Measurements from ENCODE around the gene SARNP. TPM values are rescaled to one million over a fixed set of nuclear protein-coding genes. Genes with fewer than 3 reads are reported as not detected.
A peak's percentile ranks its signal among the peaks of the same experiment; 100 is the strongest.

The SARNP gene
- total RNA-seq, 4 donors from 2014 or later = 46.5 to 66.2 (median 62.8) TPM

DNA sequence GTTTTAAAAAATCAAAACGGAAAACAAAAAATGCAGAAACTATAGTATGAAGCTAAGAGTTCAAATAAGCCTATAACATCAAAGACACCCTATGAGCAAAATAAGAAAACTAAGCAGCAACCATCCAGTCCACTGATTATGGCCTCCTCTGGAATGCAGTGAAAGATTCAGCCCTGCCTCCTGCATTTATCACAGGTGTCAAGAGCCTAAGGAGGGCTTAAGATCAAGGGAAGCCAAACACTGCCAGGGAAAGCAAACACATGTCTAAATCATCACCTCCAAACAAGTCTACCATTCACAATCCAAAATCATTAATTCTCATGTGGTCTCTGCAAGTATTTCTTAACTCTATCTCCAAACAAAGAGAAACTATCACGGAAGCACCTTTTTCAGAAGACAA is 28.4 kb downstream of the SARNP start:
- TF ChIP-seq, protein P1, sequence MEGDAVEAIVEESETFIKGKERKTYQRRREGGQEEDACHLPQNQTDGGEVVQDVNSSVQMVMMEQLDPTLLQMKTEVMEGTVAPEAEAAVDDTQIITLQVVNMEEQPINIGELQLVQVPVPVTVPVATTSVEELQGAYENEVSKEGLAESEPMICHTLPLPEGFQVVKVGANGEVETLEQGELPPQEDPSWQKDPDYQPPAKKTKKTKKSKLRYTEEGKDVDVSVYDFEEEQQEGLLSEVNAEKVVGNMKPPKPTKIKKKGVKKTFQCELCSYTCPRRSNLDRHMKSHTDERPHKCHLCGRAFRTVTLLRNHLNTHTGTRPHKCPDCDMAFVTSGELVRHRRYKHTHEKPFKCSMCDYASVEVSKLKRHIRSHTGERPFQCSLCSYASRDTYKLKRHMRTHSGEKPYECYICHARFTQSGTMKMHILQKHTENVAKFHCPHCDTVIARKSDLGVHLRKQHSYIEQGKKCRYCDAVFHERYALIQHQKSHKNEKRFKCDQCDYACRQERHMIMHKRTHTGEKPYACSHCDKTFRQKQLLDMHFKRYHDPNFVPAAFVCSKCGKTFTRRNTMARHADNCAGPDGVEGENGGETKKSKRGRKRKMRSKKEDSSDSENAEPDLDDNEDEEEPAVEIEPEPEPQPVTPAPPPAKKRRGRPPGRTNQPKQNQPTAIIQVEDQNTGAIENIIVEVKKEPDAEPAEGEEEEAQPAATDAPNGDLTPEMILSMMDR (IDR thresholded peaks at IDR 0.05 in 4 of 5, conservative IDR thresholded peaks at IDR 0.05 in 1 of 5) = no peak
- no peak for TF ChIP-seq POLR2A (IDR thresholded peaks at IDR 0.05)

DNA sequence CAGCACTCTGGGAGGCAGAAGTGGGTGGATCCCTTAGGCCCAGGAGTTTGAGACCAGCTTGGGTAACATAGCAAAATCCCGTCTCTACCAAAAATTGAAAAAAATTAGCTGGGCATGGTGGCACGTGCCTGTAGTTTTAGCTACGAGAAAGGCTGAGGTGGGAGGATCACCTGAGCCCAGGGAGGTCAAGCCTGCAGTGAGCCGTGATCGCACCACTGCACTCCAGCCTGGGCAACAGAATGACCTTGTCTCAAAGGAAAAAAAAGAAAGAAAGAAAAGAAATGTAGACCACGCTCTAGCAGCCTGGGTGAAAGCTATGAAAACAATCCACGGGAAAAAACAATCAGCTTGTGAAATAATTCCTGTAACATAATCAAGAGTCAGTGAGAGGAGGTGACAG is 29.0 kb downstream of the SARNP start:
- no peak overlapping the region for H3K27ac ChIP-seq
- TF ChIP-seq, protein P1 (IDR thresholded peaks at IDR 0.05 in 4 of 5, conservative IDR thresholded peaks at IDR 0.05 in 1 of 5) = no peak
- no peak for TF ChIP-seq POLR2A (IDR thresholded peaks at IDR 0.05)
- no peak overlapping the region for H3K4me3 ChIP-seq
- ATAC-seq (no peak), DNase-seq (no peak)
- no peaks in the 10 kb centered on the region for H3K4me1 ChIP-seq
- no peaks in the 10 kb centered on the region for H3K27me3 ChIP-seq
- H3K9me3 ChIP-seq = no peaks in the 10 kb centered on the region
- peaks cover 3 to 81% of the 10 kb centered on the region in 2 donors for H3K36me3 ChIP-seq
- in situ Hi-C loops (cut with MboI; ENCODE audit: low sequenced_read_pairs in 4 of 4) (no loop called here), intact Hi-C loops (cut with DNase I; ENCODE audit: low total_unique reads) (no loop called here)

More for the DNA sequence above, 28.4 kb downstream of the SARNP start:
- in situ Hi-C loops (cut with MboI; ENCODE audit: low sequenced_read_pairs in 4 of 4) = no loop called here
- no peak overlapping the region for H3K4me3 ChIP-seq
- no peaks in the 10 kb centered on the region for H3K9me3 ChIP-seq
- H3K36me3 ChIP-seq = peaks cover 3 to 81% of the 10 kb centered on the region in 2 donors
- DNase-seq = no peak
- no peak overlapping the region for H3K27ac ChIP-seq
- no peaks in the 10 kb centered on the region for H3K4me1 ChIP-seq
- ATAC-seq = no peak
- H3K27me3 ChIP-seq = no peaks in the 10 kb centered on the region
- intact Hi-C loops (cut with DNase I; ENCODE audit: low total_unique reads) = no loop called here

DNA sequence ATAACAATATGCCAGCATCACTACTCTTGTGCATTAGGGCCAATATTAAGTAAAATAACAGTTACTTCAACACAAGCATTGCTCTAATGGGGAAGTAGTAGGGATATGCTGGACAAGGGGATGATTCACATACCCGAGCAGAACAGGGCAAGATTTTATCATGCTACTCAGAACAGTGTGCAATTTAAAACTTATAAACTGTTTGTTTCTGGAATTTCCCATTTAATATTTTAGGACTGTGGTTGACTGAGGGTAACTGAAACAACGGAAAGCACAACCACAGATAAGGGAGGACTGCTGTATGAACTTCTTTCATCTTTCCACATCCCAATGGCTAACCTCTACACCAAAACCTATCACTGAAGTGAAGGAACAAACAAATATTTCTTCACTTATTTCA is 36.8 kb downstream of the SARNP start:
- TF ChIP-seq, protein P1 (IDR thresholded peaks at IDR 0.05 in 4 of 5, conservative IDR thresholded peaks at IDR 0.05 in 1 of 5) = no peak
- TF ChIP-seq POLR2A (IDR thresholded peaks at IDR 0.05) = no peak
- in situ Hi-C loops (cut with MboI; ENCODE audit: low sequenced_read_pairs in 4 of 4) = no loop called here
- Histone ChIP-seq H3K9me3 (no peaks in the 10 kb centered on the region), H3K27me3 (no peaks in the 10 kb centered on the region), H3K27ac (no peak overlapping the region), H3K4me3 (no peak overlapping the region), H3K4me1 (no peaks in the 10 kb centered on the region), H3K36me3 (peaks cover 0 to 60% of the 10 kb centered on the region in 2 donors)
- intact Hi-C loops (cut with DNase I; ENCODE audit: low total_unique reads) = no loop called here
- no peak for DNase-seq
- no peak for ATAC-seq

DNA sequence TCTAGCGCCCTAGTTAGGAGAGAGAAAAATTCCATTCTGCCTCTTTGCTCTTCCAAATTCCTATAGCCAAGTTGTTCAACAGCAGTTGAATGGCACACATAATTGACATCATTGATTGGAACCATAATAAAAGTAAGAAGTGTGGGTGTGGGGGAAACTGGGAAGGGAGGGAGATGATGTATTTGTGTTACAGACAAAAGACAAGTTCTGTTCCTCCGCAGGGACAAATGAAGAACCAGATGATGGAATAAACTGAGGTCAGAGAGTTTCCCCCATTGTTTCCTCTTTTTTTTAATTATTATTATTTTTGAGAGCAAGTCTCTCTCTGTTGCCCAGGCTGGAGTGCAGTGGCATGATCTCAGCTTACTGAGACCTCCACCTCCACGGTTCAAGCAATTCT is 39.7 kb downstream of the SARNP start:
- peaks cover 0 to 32% of the 10 kb centered on the region in 2 donors for H3K36me3 ChIP-seq
- no peaks in the 10 kb centered on the region for H3K9me3 ChIP-seq
- DNase-seq (no peak), ATAC-seq (no peak)
- no peaks in the 10 kb centered on the region for H3K27me3 ChIP-seq
- TF ChIP-seq, protein P1 (IDR thresholded peaks at IDR 0.05 in 4 of 5, conservative IDR thresholded peaks at IDR 0.05 in 1 of 5) = no peak
- no peak overlapping the region for H3K27ac ChIP-seq
- intact Hi-C loops (cut with DNase I; ENCODE audit: low total_unique reads) (no loop called here), in situ Hi-C loops (cut with MboI; ENCODE audit: low sequenced_read_pairs in 4 of 4) (no loop called here)
- H3K4me1 ChIP-seq = no peaks in the 10 kb centered on the region
- no peak overlapping the region for H3K4me3 ChIP-seq

DNA sequence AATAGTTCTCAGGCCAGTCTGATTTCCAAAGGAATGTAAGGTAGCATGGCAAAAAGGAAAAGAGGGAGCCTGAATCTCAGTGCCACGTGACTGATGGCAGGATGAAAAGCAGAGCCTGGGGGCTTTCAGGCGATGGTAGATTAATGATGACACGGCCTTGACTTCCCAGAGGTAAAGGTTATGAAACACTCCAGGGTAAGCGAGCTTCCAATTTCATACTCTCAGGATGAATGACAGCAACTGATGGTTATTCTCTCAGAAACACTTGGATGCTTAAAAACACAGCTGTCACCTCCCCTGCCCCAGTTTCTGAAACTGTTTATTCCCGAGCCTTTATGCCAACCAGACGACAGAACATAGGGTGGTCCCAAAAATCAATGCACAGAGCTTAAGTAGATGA is 45.8 kb downstream of the SARNP start:
- Histone ChIP-seq H3K27ac (peak overlapping the region in 2 of 4 donors; percentile 13 to 32), H3K27me3 (no peaks in the 10 kb centered on the region), H3K9me3 (no peaks in the 10 kb centered on the region), H3K4me3 (no peak overlapping the region), H3K36me3 (no peaks in the 10 kb centered on the region), H3K4me1 (peaks cover 7 to 14% of the 10 kb centered on the region in 2 donors)
- intact Hi-C loops (cut with DNase I; ENCODE audit: low total_unique reads) (no loop called here), in situ Hi-C loops (cut with MboI; ENCODE audit: low sequenced_read_pairs in 4 of 4) (no loop called here)
- ATAC-seq (peak in 1 of 2 donors; percentile 73), DNase-seq (no peak)
- TF ChIP-seq, protein P1 (IDR thresholded peaks at IDR 0.05 in 4 of 5, conservative IDR thresholded peaks at IDR 0.05 in 1 of 5) = no peak
- no peak for TF ChIP-seq POLR2A (IDR thresholded peaks at IDR 0.05)

All from gastrocnemius medialis (tissue), 4 donors.